CD4-positive, alpha-beta T cell (primary cell): Measurements from ENCODE around the gene ANKS3. TPM values are rescaled to one million over a fixed set of nuclear protein-coding genes. Genes with fewer than 3 reads are reported as not detected.

ENCODE experiments used
- ATAC-seq: fragments of 200-7000 bp; cut with Tn5 transposase; one replicate; pipeline ENCODE4 v1.10.0; 2022; ENCODE audit warnings: mild to moderate bottlenecking; ENCODE audit not compliant: poor library complexity
- CTCF ChIA-PET: fragments of 350-600 bp; sonication (Branson Sonifier 250); formaldehyde crosslinking; loops from one replicate; lab custom pipeline; 2021; ENCODE audit warnings: antibody characterized with exemption, inconsistent platforms; lab: Charles Lee
- POLR2A ChIA-PET: fragments of 350-600 bp; sonication (Branson Sonifier 250); formaldehyde crosslinking; loops from one replicate; lab custom pipeline; 2021; ENCODE audit warnings: antibody characterized with exemption, inconsistent platforms; lab: Charles Lee
- DNase-seq, 14 experiments: peaks; one replicate each; pipeline ENCODE4 v3.0.0-alpha.2; 2013 to 2020; ENCODE audit warnings: mixed read lengths in 2 of 14
- H3K27ac ChIP-seq, 2 donors: one replicate each; pipeline versions ENCODE4 v1.5.1 to v1.7.0; 2013; ENCODE audit warnings: low read length in 2 of 2, low read depth in 1 of 2, mild to moderate bottlenecking in 1 of 2
- H3K27me3 ChIP-seq, 2 experiments: 1 replicate in 1 of 2; 2 replicates in 1 of 2; pipeline versions ENCODE4 v1.6.1 to v1.7.0; 2013; ENCODE audit warnings: low read length in 2 of 2, control low read depth in 1 of 2, mild to moderate bottlenecking in 1 of 2, moderate library complexity in 1 of 2; ENCODE audit not compliant: insufficient read depth in 2 of 2, control insufficient read depth in 1 of 2
- H3K36me3 ChIP-seq: one replicate; pipeline ENCODE4 v1.6.1; 2013; ENCODE audit warnings: low read length, control low read depth; ENCODE audit not compliant: insufficient read depth
- H3K4me1 ChIP-seq: one replicate; pipeline ENCODE4 v1.6.1; 2013; ENCODE audit warnings: low read length, control low read depth; ENCODE audit not compliant: insufficient read depth
- H3K4me3 ChIP-seq: one replicate; pipeline ENCODE4 v1.5.1; 2013; ENCODE audit warnings: mild to moderate bottlenecking, low read length, moderate library complexity
- H3K9me3 ChIP-seq, 2 experiments: 1 replicate in 1 of 2; 2 replicates in 1 of 2; pipeline versions ENCODE4 v1.6.1 to v1.7.0; 2013; ENCODE audit warnings: low read length in 2 of 2, mild to moderate bottlenecking in 2 of 2, control low read depth in 1 of 2, moderate library complexity in 1 of 2; ENCODE audit not compliant: control insufficient read depth in 1 of 2, insufficient read depth in 1 of 2
- H3K27ac Mint-ChIP-seq: one replicate; pipeline ENCODE4 v1.8.0; 2020; ENCODE audit warnings: mixed read lengths
- H3K27me3 Mint-ChIP-seq: one replicate; pipeline ENCODE4 v1.8.0; 2021; ENCODE audit warnings: mixed read lengths
- H3K36me3 Mint-ChIP-seq: one replicate; pipeline ENCODE4 v1.8.0; 2021; ENCODE audit warnings: low read depth, mixed read lengths
- H3K4me1 Mint-ChIP-seq: one replicate; pipeline ENCODE4 v1.8.0; 2021; ENCODE audit warnings: low read depth, mixed read lengths
- H3K4me3 Mint-ChIP-seq: one replicate; pipeline ENCODE4 v1.8.0; 2020; ENCODE audit warnings: mild to moderate bottlenecking, mixed read lengths
- H3K9me3 Mint-ChIP-seq: one replicate; pipeline ENCODE4 v1.8.0; 2020; ENCODE audit warnings: mixed read lengths
- intact Hi-C, 2 experiments: fragments of 100-400 bp; cut with DNase I in 1 of 2; cut with micrococcal nuclease in 1 of 2; formaldehyde crosslinking; loops; one replicate each; pipeline versions ENCODE4 v1.15.1 to v1.9.0; 2023 to 2025; cut with DNase I, micrococcal nuclease
- total RNA-seq, 174 experiments: library from RNA in 2 of 174; stranded (reverse) in 2 of 174; gene quantifications; one replicate each; pipeline ENCODE4 v1.2.3 and lab custom pipeline; 2021 to 2026
- TF ChIP-seq, protein P1 (sequence below): fragments of 200-600 bp; IDR thresholded peaks from one replicate; pipeline ENCODE4 v1.8.0; 2022; ENCODE audit warnings: antibody characterized with exemption, mild to moderate bottlenecking

Gene ANKS3
- total RNA-seq, 2 experiments from 2014 or later: 13.5 TPM

DNA sequence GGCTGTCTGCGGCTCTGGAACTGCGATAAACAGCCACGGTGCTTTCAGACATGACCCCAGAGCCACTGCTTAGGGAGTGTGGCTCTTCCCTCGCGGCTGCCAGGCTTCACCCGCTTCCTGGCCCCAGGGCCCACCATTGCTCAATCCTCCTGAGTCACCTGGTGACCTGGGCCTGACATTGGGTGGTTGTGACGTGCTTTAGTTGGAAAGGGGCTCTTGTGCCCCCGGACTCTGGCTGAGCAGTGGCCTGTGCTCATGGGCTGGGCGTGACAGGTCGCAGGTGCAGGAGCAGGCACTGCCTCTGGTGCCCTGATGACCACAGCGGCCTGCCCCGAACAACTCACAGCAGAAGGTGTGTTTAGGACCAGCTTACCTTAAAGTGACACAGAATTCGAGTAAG is 49.3 kb downstream of the ANKS3 start:
- peaks cover 49% of the 10 kb centered on the region for H3K36me3 ChIP-seq
- POLR2A ChIA-PET: no interaction called here
- CTCF ChIA-PET: no interaction called here

DNA sequence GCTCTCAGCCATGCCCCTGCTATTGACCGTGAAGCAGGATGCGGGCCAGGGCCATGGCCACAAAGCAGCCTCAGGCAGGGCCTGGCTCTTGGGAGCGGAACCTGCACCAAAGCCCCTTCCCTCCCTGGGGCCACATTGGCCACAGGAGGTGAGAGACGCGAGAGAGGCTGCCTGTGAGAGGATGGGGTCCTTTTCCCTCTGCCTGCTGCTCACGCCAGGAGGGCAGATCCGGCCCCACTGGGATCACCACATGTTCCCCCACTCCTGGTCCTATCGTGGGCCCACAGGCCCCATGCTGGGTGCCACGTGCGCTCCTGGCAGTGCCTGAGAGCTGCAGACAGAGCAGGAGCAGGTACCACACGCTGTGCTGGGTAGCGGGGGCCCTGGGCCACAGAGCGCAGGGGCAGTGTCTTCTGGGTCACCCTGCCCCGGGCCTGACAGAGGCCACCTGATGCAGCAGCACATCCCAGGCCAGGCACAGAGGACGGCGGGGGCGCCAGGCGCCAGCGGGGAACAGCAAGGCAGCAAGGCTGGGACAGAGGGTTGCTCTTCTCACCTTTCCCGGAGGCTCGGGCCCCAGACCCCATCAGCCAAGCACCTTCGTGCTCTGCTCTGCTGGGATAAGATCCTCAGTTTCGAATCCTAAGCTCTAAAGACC is 49.9 kb downstream of the ANKS3 start:
- H3K4me1 ChIP-seq: peaks cover 22% of the 10 kb centered on the region
- Mint-ChIP-seq H3K4me3 (no peak overlapping the region), H3K9me3 (no peaks in the 10 kb centered on the region), H3K27ac (no peak overlapping the region), H3K4me1 (peaks cover 5% of the 10 kb centered on the region), H3K36me3 (peaks cover 30% of the 10 kb centered on the region), H3K27me3 (no peaks in the 10 kb centered on the region)
- ATAC-seq (no peak), DNase-seq (no peak)
- H3K36me3 ChIP-seq: peaks cover 51% of the 10 kb centered on the region
- peak overlapping the region in 1 of 2 donors; percentile 35 for H3K27ac ChIP-seq
- ChIA-PET POLR2A (no interaction called here), CTCF (no interaction called here)
- H3K9me3 ChIP-seq: no peaks in the 10 kb centered on the region
- TF ChIP-seq, protein P1, sequence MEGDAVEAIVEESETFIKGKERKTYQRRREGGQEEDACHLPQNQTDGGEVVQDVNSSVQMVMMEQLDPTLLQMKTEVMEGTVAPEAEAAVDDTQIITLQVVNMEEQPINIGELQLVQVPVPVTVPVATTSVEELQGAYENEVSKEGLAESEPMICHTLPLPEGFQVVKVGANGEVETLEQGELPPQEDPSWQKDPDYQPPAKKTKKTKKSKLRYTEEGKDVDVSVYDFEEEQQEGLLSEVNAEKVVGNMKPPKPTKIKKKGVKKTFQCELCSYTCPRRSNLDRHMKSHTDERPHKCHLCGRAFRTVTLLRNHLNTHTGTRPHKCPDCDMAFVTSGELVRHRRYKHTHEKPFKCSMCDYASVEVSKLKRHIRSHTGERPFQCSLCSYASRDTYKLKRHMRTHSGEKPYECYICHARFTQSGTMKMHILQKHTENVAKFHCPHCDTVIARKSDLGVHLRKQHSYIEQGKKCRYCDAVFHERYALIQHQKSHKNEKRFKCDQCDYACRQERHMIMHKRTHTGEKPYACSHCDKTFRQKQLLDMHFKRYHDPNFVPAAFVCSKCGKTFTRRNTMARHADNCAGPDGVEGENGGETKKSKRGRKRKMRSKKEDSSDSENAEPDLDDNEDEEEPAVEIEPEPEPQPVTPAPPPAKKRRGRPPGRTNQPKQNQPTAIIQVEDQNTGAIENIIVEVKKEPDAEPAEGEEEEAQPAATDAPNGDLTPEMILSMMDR: no peak
- no peak overlapping the region for H3K4me3 ChIP-seq
- intact Hi-C loops: no loop called here
- no peaks in the 10 kb centered on the region for H3K27me3 ChIP-seq

More for the DNA sequence above, 49.3 kb downstream of the ANKS3 start:
- ATAC-seq: no peak
- DNase-seq: peak in 2 of 14 experiments; percentile 1 to 13
- peaks cover 5% of the 10 kb centered on the region for H3K4me1 Mint-ChIP-seq
- no peak overlapping the region for H3K27ac ChIP-seq
- TF ChIP-seq, protein P1: no peak
- H3K9me3 ChIP-seq: no peaks in the 10 kb centered on the region
- peak overlapping the region; percentile 24 for H3K27ac Mint-ChIP-seq
- H3K27me3 Mint-ChIP-seq: no peaks in the 10 kb centered on the region
- no peaks in the 10 kb centered on the region for H3K27me3 ChIP-seq
- H3K36me3 Mint-ChIP-seq: peaks cover 28% of the 10 kb centered on the region
- H3K4me3 ChIP-seq: no peak overlapping the region
- H3K4me1 ChIP-seq: peaks cover 22% of the 10 kb centered on the region
- intact Hi-C loops: no loop called here
- H3K9me3 Mint-ChIP-seq: no peaks in the 10 kb centered on the region
- H3K4me3 Mint-ChIP-seq: no peak overlapping the region

DNA sequence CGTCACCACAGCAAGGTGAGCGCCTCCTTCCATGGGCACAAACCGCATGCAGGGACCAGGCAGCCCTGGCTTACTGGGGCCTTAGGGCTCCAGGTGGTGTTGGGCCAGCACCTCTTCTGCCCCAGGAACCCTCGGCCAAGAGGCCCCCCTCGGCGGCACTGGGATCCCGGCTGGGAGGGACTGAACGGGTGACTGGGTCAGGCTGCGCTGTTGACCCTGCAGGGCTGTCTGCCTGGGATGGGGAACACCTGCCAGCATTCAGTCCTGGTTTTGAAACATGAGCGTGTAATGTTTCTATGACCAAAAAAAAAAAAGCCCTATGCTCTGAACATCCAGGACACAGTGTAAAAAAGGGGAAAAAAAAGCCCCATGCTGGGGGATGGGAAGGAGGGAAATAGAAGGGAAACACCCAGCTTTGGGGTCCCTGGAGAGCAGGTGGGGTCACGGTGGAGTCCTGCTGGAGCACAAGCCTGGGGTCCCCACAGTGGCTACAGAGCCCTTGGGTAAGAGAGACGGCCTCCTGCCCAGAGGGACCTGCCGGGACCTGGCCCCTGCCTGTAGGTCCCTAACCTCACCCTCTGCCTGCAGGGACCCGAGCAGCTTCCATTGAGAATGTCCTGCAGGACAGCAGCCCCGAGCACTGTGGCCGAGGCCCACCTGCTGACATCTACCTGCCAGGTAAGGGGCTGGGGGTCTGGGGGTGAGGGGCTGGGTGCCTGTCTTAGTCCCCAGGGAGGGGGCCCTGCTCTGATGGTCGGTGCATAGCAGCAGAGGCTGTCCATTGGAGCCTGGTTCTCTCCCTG is 50.6 kb downstream of the ANKS3 start:
- H3K36me3 Mint-ChIP-seq: peaks cover 36% of the 10 kb centered on the region
- Histone ChIP-seq H3K9me3 (no peaks in the 10 kb centered on the region), H3K27me3 (no peaks in the 10 kb centered on the region), H3K27ac (peak overlapping the region in 1 of 2 donors; percentile 35), H3K4me3 (no peak overlapping the region), H3K4me1 (peaks cover 27% of the 10 kb centered on the region), H3K36me3 (peaks cover 51% of the 10 kb centered on the region)
- ATAC-seq (no peak), DNase-seq (peak in 1 of 14 experiments; percentile 12)
- intact Hi-C loops: no loop called here
- H3K27me3 Mint-ChIP-seq: no peaks in the 10 kb centered on the region
- peaks cover 6% of the 10 kb centered on the region for H3K4me1 Mint-ChIP-seq
- no peaks in the 10 kb centered on the region for H3K9me3 Mint-ChIP-seq
- no peak overlapping the region for H3K4me3 Mint-ChIP-seq
- TF ChIP-seq, protein P1: peak; percentile 4
- ChIA-PET POLR2A (interaction anchor here (0.6 kb wide), 2 partner anchors 67 to 244 kb away, joined by 3 read pairs; no protein-coding TSS in a partner anchor), CTCF (interaction anchor here (1.2 kb wide), 1 partner anchor 33 kb away, joined by 4 read pairs; no protein-coding TSS in a partner anchor)
- no peak overlapping the region for H3K27ac Mint-ChIP-seq
